ENCODE data around the gene NDUFA13. TPM values are rescaled to one million over a fixed set of nuclear protein-coding genes. Genes with fewer than 3 reads are reported as not detected.

NDUFA13 gene
- total RNA-seq, 1 experiment from 2014 or later = 489 TPM

- Histone ChIP-seq H2BK20ac (ENCODE audit: low read depth, low read length, poor library complexity, severe bottlenecking) (no peak overlapping the region), H3K56ac (ENCODE audit: insufficient read length, low read depth, low read length) (no peak overlapping the region), H3K4ac (ENCODE audit: low read depth, low read length) (no peak overlapping the region), H4K91ac (ENCODE audit: insufficient read length, low read depth, low read length) (no peak overlapping the region), H3K79me2 (ENCODE audit: insufficient read depth, low read length) (peaks cover 4% of the 10 kb centered on the region; the same call in 1 of the 2 replicates), H3K9ac (ENCODE audit: extremely low read depth, insufficient read length, low read length) (no peak overlapping the region), H3K4me1 (ENCODE audit: insufficient read depth, low read length) (peaks cover 9% of the 10 kb centered on the region; the same call in 1 of the 2 replicates), H3K18ac (ENCODE audit: insufficient read length, low read depth, low read length) (no peak overlapping the region), H2BK15ac (ENCODE audit: low read depth, low read length) (no peak overlapping the region), H4K8ac (replicated peaks; ENCODE audit: insufficient read length, low read depth, low read length) (no peak overlapping the region), H2BK5ac (ENCODE audit: insufficient read length, low read length) (no peak overlapping the region), H2AFZ (ENCODE audit: low read length) (no peak overlapping the region), H3K79me1 (ENCODE audit: insufficient read depth, low read depth, low read length, poor library complexity, severe bottlenecking) (no peaks in the 10 kb centered on the region), H3K27ac (ENCODE audit: insufficient read length, low read depth, low read length) (no peak overlapping the region), H3K23me2 (ENCODE audit: insufficient read length, low read depth, low read length, poor library complexity, severe bottlenecking) (no peaks in the 10 kb centered on the region), H3K23ac (ENCODE audit: insufficient read length, low read depth, low read length) (no peak overlapping the region), H3K27me3 (ENCODE audit: insufficient read depth, low read length) (no peaks in the 10 kb centered on the region), H2BK120ac (ENCODE audit: low read depth, low read length, poor library complexity, severe bottlenecking) (no peak overlapping the region), H3K4me2 (ENCODE audit: insufficient read depth, insufficient read length, low read length) (no peak overlapping the region), H2AK5ac (ENCODE audit: insufficient read length, low read length) (no peak overlapping the region), H3K9me3 (ENCODE audit: control insufficient read depth, low read depth, low read length) (no peaks in the 10 kb centered on the region), H3T11ph (ENCODE audit: low read length) (no peak overlapping the region), H4K20me1 (ENCODE audit: control insufficient read depth, insufficient read depth, insufficient read length) (no peaks in the 10 kb centered on the region), H4K5ac (ENCODE audit: insufficient read length, low read depth, low read length) (no peak overlapping the region), H2BK12ac (ENCODE audit: insufficient read length, low read depth, low read length) (no peak overlapping the region), H3K14ac (ENCODE audit: insufficient read depth, low read length) (no peak overlapping the region)
- H3K27me3 Mint-ChIP-seq (ENCODE audit: low read depth) = no peaks in the 10 kb centered on the region
- H3K36me3 Mint-ChIP-seq (ENCODE audit: insufficient read depth in 1 of 3, low read depth in 3 of 3) = peaks cover 30 to 61% (median 54%) of the 10 kb centered on the region in 3 experiments; a peak in 6 of 7 replicates
- DNase-seq = no peak
- no peak for TF ChIP-seq CTCF (conservative IDR thresholded peaks at IDR 0.05)
- H3K4me1 Mint-ChIP-seq = peaks cover 33 to 36% of the 10 kb centered on the region in 2 experiments
- no peak overlapping the region; a peak in 1 of 7 replicates for H3K27ac Mint-ChIP-seq
- no peak overlapping the region for H3K4me3 Mint-ChIP-seq
- H3K9me3 Mint-ChIP-seq = no peaks in the 10 kb centered on the region
- no CpG with 5 or more reads among the region's 21 CpGs for WGBS (ENCODE audit: extremely low coverage, insufficient read length, low lambda C conversion rate)
These were observed 23.9 kb upstream of the NDUFA13 start for GRCh38 chr19:19492026-19492610.

Data from H9 (cell line).